ENCODE results near the gene CTBP1.

GRCh38 chr4:1208970-1209704 is 39.8 kb downstream of the CTBP1 start:
- TF ChIP-seq EZH2 (IDR thresholded peaks at IDR 0.05; ENCODE audit: insufficient read depth, poor library complexity, severe bottlenecking) (no peak), EZH2phosphoT487 (IDR thresholded peaks at IDR 0.05; ENCODE audit: insufficient read depth, low read depth) (no peak)

All from GM23248 (cell line).